Activated T-helper 1 cell treated with anti-CD3 and anti-CD28 coated beads, Interleukin-12 subunit alpha, Interleukin-12 subunit beta, Interleukin-2, Interleukin-4 antibody, amounts not matched to agents 30 ng/mL and 10 ng/mL and 1 ng/mL, durations not matched to agents 14 hours and 24 hours and 36 hours (primary cell): ENCODE results near the gene FUOM. TPM values are rescaled to one million over a fixed set of nuclear protein-coding genes. Genes with fewer than 3 reads are reported as not detected.

ENCODE experiments used
- DNase-seq: peaks from one replicate; pipeline ENCODE4 v3.0.0; 2021; ENCODE audit warnings: low spot score
- H3K27ac Mint-ChIP-seq: one replicate; pipeline ENCODE4 v1.8.0; 2021; ENCODE audit warnings: mild to moderate bottlenecking, mixed read lengths
- H3K27me3 Mint-ChIP-seq: one replicate; pipeline ENCODE4 v1.8.0; 2022; ENCODE audit warnings: mild to moderate bottlenecking, moderate library complexity, mixed read lengths; ENCODE audit not compliant: insufficient read depth
- H3K36me3 Mint-ChIP-seq: one replicate; pipeline ENCODE4 v1.8.0; 2021; ENCODE audit warnings: low read depth, mixed read lengths
- H3K4me1 Mint-ChIP-seq: one replicate; pipeline ENCODE4 v1.8.0; 2021; ENCODE audit warnings: low read depth, mixed read lengths
- H3K4me3 Mint-ChIP-seq: one replicate; pipeline ENCODE4 v1.8.0; 2021; ENCODE audit warnings: mild to moderate bottlenecking, moderate library complexity, mixed read lengths
- H3K9me3 Mint-ChIP-seq: one replicate; pipeline ENCODE4 v1.8.0; 2021; ENCODE audit warnings: mixed read lengths
- intact Hi-C: fragments of 100-400 bp; cut with micrococcal nuclease; formaldehyde crosslinking; loops from one replicate; pipeline ENCODE4 v1.15.1; 2024
- total RNA-seq: library from RNA; stranded (reverse); gene quantifications from 2 replicates; pipeline ENCODE4 v1.2.3, GENCODE V29; 2022

FUOM gene
- total RNA-seq, 1 donor from 2014 or later, result 45.4 TPM

DNA sequence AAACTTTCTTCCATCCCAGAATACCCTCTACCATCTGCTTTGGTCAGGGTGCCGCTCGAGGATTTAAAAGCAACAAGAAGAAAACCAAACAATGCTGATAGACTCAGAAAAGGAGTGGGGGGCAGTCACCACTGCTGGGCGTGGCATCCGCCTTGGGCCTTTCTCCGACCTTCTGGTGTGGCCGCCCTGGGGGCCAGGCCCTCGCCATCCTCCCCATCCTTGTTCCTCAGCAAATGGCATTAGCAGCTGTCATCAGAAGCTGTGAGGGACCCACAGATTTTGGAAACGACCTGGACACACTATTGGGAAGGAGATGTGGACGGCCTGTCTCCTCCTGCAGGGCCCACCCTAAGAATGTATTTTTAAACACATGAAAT is 45.1 kb downstream of the FUOM start:
- Mint-ChIP-seq H3K27ac (no peak overlapping the region), H3K4me1 (peaks cover 6% of the 10 kb centered on the region), H3K9me3 (no peaks in the 10 kb centered on the region), H3K27me3 (peaks cover 2% of the 10 kb centered on the region), H3K36me3 (peaks cover 11% of the 10 kb centered on the region), H3K4me3 (no peak overlapping the region)
- intact Hi-C loops, result no loop called here
- no peak for DNase-seq

DNA sequence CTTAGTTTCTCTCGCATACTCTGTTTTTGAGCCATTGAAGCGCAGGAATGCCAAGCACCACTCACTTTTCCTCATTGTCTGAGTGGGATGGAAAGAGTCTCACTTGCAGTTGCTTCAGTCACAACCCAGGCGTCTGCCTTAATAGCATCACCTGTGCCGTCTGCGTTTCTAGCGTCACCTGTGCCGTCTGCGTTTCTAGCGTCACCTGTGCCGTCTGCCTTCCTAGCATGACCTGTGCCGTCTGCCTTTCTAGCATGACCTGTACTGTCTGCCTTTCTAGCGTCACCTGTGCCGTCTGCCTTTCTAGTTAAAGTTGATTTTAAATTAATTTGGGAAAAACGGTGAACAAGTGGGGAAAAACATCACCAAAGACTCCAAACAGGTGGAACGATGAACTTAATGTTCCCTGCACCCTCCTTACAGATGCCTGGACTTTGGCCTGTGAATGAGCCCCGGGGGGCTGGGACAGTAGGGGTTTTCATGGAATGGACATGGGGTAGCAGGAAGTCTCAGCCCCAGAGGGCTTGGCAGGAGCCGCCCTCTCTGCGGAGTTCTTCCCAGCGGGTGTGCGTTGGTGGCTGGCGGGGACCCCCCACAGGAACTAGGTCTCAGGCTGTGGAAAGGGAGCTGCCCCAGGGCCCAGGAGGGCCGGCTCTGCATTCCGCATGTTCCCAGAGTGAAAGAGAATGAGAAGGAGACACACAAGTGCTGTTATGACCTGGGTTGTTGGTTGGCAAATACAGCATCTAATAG is 45.6 kb downstream of the FUOM start:
- Mint-ChIP-seq H3K27me3 (peaks cover 2% of the 10 kb centered on the region), H3K4me3 (no peak overlapping the region), H3K36me3 (peaks cover 11% of the 10 kb centered on the region), H3K4me1 (peaks cover 12% of the 10 kb centered on the region), H3K9me3 (no peaks in the 10 kb centered on the region), H3K27ac (no peak overlapping the region)
- intact Hi-C loops, result no loop called here
- no peak for DNase-seq

DNA sequence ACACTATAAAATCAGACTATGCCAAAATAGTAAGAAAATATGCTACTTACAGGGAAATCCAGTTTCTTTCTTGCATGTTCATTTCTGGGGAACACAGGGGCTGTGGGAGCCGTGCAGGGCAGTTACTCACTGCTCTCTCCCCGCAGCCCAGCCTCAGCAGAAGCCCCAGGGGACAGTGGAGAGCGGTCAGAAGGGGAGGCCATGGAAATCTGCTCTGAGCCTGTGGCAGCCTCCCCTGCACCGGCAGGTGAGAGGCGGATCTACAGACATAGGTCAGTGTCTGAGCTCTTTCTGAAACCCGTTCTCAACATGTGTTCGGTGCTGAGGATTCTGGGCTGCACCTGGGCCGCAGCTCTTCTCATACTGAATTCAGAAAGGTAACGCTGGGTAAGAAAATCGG is 46.2 kb downstream of the FUOM start:
- Mint-ChIP-seq H3K9me3 (no peaks in the 10 kb centered on the region), H3K36me3 (peaks cover 11% of the 10 kb centered on the region), H3K27ac (no peak overlapping the region), H3K27me3 (peaks cover 2% of the 10 kb centered on the region), H3K4me3 (no peak overlapping the region), H3K4me1 (peaks cover 17% of the 10 kb centered on the region)
- intact Hi-C loops, result no loop called here
- no peak for DNase-seq

DNA sequence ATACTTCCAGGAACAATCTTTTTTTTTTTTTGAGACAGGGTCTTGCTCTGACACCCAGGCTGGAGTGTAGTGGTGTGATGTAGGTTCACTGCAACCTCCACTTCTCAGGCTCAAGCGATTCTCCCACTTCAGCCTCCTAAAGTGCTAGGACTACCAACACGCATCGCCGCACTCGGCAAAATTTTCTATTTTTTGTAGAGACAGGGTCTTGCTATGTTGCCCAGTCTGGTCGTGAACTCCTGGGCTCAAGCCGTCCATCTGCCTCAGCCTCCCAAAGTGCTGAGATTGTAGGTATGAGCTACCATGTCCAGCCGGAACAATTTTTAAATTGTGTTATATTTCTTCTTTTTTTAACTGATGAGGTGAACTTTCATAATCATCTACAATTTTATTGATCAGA is 47.0 kb downstream of the FUOM start:
- intact Hi-C loops, result no loop called here
- Mint-ChIP-seq H3K4me1 (peaks cover 17% of the 10 kb centered on the region), H3K27me3 (no peaks in the 10 kb centered on the region), H3K27ac (no peak overlapping the region), H3K9me3 (no peaks in the 10 kb centered on the region), H3K36me3 (peaks cover 11% of the 10 kb centered on the region), H3K4me3 (no peak overlapping the region)
- no peak for DNase-seq

DNA sequence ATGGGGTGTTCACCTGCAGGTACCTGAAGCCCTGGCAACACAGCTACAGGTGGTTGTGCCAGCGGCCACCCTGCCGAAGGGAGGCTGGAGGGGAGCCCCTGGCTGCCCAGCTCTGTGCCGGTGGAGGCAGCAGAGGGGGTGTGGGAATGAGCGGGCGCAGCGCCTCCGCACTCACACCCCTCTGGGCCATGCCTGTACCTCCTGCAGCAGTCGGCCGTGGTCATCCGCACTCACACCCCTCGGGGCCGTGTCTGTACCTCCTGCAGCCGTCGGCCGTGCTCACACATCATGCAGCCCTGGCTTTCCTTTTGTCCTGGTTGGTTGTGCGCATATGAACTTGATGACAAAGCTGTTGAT is 47.4 kb downstream of the FUOM start:
- no peaks in the 10 kb centered on the region for H3K9me3 Mint-ChIP-seq
- intact Hi-C loops, result no loop called here
- no peaks in the 10 kb centered on the region for H3K27me3 Mint-ChIP-seq
- no peak overlapping the region for H3K4me3 Mint-ChIP-seq
- H3K27ac Mint-ChIP-seq, result no peak overlapping the region
- H3K4me1 Mint-ChIP-seq, result peaks cover 17% of the 10 kb centered on the region
- H3K36me3 Mint-ChIP-seq, result peaks cover 11% of the 10 kb centered on the region
- DNase-seq, result no peak

DNA sequence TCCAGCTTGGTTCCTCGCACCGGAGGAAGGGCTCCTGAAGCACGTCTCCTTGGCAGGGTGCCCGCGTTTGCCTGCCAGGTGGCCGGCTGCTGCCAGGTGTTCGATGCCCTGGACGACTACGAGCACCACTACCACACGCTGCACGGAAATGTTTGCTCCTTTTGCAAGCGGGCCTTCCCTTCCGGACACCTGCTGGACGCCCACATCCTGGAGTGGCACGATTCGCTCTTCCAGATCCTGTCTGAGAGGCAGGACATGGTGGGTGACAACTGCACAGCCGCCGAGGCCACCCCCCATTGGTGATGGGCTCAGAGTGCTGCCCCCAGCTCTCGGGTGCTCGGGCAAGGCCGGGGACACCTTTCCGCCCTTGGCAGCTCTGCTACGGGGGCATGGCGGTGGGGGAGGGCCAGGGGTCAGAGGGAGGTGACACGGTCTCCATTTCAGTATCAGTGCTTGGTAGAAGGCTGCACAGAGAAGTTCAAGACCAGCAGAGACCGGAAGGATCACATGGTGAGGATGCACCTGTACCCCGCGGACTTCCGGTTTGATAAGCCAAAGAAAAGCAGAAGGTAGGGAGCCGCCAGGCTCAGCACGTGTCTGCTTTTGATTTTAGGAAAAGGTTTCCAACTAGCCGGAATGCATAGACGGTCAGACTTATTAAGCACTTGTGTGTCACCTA is 48.0 kb downstream of the FUOM start:
- Mint-ChIP-seq H3K9me3 (no peaks in the 10 kb centered on the region), H3K27me3 (no peaks in the 10 kb centered on the region), H3K36me3 (peaks cover 12% of the 10 kb centered on the region), H3K4me3 (peak overlapping the region; percentile 49), H3K27ac (peak overlapping the region; percentile 55), H3K4me1 (peaks cover 17% of the 10 kb centered on the region)
- no peak for DNase-seq
- intact Hi-C loops, result loop anchor here (1.0 to 2.0 kb wide), 7 partner anchors 15 to 84 kb away; partner anchors contain the start of genes ECHS1, MTG1 and PAOX

DNA sequence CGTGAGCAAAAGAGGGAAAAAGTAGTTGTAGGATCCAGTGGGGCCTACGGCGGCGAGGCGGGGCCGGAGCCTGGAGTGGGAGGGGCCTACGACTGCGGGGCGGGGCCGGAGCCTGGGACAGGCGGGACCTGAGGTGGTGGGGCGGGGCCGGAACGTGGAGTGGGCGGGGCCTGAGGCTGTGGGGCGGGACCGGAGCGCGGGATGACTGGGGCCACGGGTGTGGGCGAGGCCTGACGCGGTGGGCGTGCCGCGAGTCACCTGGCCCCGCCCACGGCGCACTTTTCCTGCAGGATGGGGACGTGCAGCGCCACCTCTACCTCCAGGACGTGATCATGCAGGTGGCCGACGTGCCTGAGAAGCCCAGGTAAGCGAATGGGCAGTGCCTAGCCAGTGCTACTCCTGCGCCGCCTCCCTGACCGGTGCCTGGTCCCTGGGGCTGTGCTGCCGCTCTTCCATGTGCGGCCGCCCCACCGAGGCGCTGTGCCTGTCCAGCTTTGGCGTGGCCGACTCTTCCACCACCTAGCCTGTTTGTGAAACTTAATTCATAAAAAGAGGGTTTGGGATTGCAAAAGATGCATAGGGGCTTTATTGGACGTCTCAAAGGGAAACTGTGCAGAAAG is 48.6 kb downstream of the FUOM start:
- peak; percentile 85 for DNase-seq
- Mint-ChIP-seq H3K9me3 (no peaks in the 10 kb centered on the region), H3K4me1 (peaks cover 17% of the 10 kb centered on the region), H3K36me3 (peaks cover 9% of the 10 kb centered on the region), H3K27me3 (no peaks in the 10 kb centered on the region), H3K27ac (peak overlapping the region; percentile 82), H3K4me3 (peak overlapping the region; percentile 62)
- intact Hi-C loops, result loop anchor here (1.0 to 2.0 kb wide), 7 partner anchors 16 to 85 kb away; partner anchors contain the start of genes ECHS1, MTG1 and PAOX

DNA sequence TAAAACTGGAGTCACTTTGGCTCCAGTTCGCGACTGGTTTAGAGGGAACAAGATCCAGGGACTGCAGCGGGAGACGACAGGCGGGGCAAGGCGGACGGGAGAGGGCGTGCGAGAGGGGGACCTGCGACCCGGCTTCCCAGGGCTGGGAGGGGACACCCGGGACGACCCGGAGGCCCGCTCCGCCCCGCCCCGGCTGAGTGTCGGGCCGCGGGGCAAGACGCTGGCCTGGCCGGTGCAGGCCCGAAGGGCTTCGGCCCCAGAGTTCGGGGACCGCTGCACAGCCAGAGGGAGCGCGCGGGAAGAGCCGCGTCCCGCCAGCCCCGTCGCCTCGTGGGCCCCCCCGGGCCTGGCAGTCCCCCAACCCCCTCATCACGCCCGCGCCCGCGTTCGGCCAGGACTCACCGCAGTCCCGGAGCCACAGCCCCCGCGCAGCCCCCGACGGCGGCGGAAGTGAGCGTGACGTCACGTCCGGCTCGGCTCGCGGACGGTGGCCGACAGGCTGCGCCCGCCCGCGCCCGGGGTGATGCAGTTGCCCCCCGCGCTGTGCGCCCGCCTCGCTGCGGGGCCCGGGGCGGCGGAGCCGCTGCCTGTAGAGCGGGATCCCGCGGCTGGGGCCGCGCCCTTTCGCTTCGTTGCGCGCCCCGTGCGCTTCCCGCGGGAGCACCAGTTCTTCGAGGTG is 49.3 kb downstream of the FUOM start, which contains the start of the genes TUBGCP2 and ZNF511:
TUBGCP2 (minus strand) TSS at position 452 of the 679 bp plus-strand sequence. CDS start 5,931 bp downstream, outside the sequence.
ZNF511 (plus strand) TSS at position 494 of the 679 bp plus-strand sequence; CDS start at position 524, 30 bp downstream.
- intact Hi-C loops, result loop anchor here (1.0 to 2.0 kb wide), 7 partner anchors 16 to 86 kb away; partner anchors contain the start of genes ECHS1, MTG1 and PAOX

DNA sequence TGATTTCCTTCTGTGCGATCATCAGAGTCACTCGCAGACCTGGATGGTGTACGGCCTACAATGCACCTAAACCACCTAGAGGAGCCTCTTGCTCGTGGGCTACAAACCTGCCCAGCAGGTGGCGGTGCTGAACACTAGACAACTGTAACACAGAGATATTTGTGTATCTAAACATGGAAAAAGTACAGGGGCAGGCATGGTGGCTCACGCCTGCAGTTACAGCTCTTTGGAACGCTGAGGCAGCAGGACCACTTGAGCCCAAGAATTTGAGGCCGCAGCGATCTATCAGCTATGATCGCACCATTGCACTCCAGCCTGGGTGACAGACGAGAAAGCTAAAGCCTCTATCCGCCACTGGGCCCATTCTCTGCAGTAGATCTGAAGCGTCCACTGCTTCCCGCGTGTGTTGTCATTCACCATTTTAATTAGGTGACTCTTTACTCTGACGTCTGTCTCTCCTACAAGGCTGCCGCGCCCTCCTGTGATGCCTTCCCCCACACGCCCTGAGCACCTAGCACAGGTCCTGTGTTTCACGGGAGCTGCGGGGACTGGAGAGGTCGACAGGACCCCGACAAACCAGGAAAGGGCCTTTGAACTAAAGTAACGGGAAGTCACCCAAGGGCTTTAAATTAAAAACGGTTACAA is 49.9 kb downstream of the FUOM start:
- H3K9me3 Mint-ChIP-seq, result no peaks in the 10 kb centered on the region
- DNase-seq, result peak; percentile 78
- peaks cover 17% of the 10 kb centered on the region for H3K4me1 Mint-ChIP-seq
- intact Hi-C loops, result loop anchor here (1.0 to 2.0 kb wide), 3 partner anchors 17 to 32 kb away; partner anchors contain the start of gene ADAM8
- H3K27me3 Mint-ChIP-seq, result no peaks in the 10 kb centered on the region
- peak overlapping the region; percentile 97 for H3K4me3 Mint-ChIP-seq
- H3K27ac Mint-ChIP-seq, result peak overlapping the region; percentile 99
- H3K36me3 Mint-ChIP-seq, result peaks cover 11% of the 10 kb centered on the region

More for the DNA sequence above, 49.3 kb downstream of the FUOM start, which contains the start of the genes TUBGCP2 and ZNF511:
- H3K27me3 Mint-ChIP-seq, result no peaks in the 10 kb centered on the region
- H3K27ac Mint-ChIP-seq, result peak within 1 kb of the TSS; percentile 99
- peaks cover 17% of the 10 kb centered on the region for H3K4me1 Mint-ChIP-seq
- H3K36me3 Mint-ChIP-seq, result peaks cover 10% of the 10 kb centered on the region
- no peaks in the 10 kb centered on the region for H3K9me3 Mint-ChIP-seq
- DNase-seq, result peak; percentile 90
- peak within 1 kb of the TSS; percentile 97 for H3K4me3 Mint-ChIP-seq

DNA sequence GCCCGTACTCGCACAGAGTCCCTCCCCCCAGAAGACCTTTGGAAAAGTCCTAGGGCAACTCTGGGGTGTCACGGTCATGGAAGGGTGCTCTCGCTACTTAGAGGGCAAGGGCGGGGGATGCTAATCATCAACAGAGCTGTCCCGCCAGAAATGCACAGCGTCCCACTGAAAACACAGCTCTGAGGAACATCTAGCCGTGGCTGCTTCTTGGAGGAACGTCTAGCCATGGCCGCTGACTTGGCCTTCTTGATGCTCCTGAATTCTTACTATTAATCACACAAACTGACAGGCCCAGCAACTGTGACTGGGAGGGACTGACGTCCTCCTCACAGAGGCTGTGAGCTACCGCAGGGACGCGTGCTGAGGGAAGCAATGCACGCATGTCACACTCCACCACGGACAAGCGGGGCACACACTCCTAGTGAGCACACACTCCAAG is 50.9 kb downstream of the FUOM start:
- peaks cover 12% of the 10 kb centered on the region for H3K36me3 Mint-ChIP-seq
- peak overlapping the region; percentile 99 for H3K27ac Mint-ChIP-seq
- H3K9me3 Mint-ChIP-seq, result no peaks in the 10 kb centered on the region
- intact Hi-C loops, result loop anchor here (1.0 kb wide), 2 partner anchors 22 to 31 kb away; partner anchors contain the start of gene ADAM8
- DNase-seq, result no peak
- peak overlapping the region; percentile 97 for H3K4me3 Mint-ChIP-seq
- no peaks in the 10 kb centered on the region for H3K27me3 Mint-ChIP-seq
- peaks cover 17% of the 10 kb centered on the region for H3K4me1 Mint-ChIP-seq

DNA sequence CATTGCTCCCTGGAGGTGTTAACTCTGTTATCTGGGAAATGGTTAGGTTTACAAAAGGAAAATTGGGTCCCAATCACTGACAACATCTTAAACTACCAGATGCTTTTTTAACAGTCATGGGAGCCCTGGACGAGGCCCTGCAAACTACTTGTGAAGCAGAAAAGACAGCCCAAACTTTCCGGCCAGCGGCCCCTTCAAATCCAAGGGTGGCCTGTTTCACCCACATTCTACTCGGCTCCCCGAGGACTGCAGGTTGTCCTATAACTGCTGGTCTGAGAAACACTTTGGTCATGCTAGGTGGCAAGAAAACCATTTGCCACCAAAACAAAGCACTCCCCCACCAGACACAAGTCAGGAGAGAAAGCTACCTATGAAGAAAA is 51.7 kb downstream of the FUOM start:
- H3K9me3 Mint-ChIP-seq, result no peaks in the 10 kb centered on the region
- peaks cover 10% of the 10 kb centered on the region for H3K36me3 Mint-ChIP-seq
- H3K4me1 Mint-ChIP-seq, result peaks cover 17% of the 10 kb centered on the region
- no peak for DNase-seq
- H3K27ac Mint-ChIP-seq, result no peak overlapping the region
- no peaks in the 10 kb centered on the region for H3K27me3 Mint-ChIP-seq
- intact Hi-C loops, result no loop called here
- no peak overlapping the region for H3K4me3 Mint-ChIP-seq
